Measurements from ENCODE around the gene KIF17.

- TF ChIP-seq POLR2A (IDR thresholded peaks at IDR 0.05) (no peak), EP300 (IDR thresholded peaks at IDR 0.05) (no peak), CTCF (IDR thresholded peaks at IDR 0.05) (no peak)
These were observed 30.7 kb downstream of the KIF17 start for GRCh38 chr1:20686883-20687725.
